HepG2 (cell line): Measurements from ENCODE around the gene USP24. TPM values are rescaled to one million over a fixed set of nuclear protein-coding genes. Genes with fewer than 3 reads are reported as not detected.

Experiments
- ATAC-seq: fragments of 200-7000 bp; cut with Tn5 transposase; 3 replicates; pipeline ENCODE4 v1.9.1; 2020; ENCODE audit warnings: mild to moderate bottlenecking, moderate library complexity
- BruUV-seq: library from RNA; stranded (reverse); fragments of 400-500 nt; replicated peaks from 2 replicates; lab custom pipeline; 2021; lab: Mats Ljungman, UMichigan
- CTCF ChIA-PET: fragments of 300-600 bp; formaldehyde crosslinking; extraction: SDS; loops from one replicate; lab custom pipeline; 2021; ENCODE audit warnings: low total read pairs, inconsistent platforms, low intra/inter-chr PET ratio; lab: Yijun Ruan, JAX
- POLR2A ChIA-PET: fragments of 350-600 bp; sonication (Branson Sonifier 250); formaldehyde crosslinking; loops from one replicate; lab custom pipeline; 2020; ENCODE audit warnings: antibody characterized with exemption, inconsistent platforms; lab: Yijun Ruan, JAX
- DNase-seq: peaks from one replicate; pipeline ENCODE4 v3.0.0-alpha.2; 2015; ENCODE audit warnings: low spot score
- FAIRE-seq: peaks from 3 replicates; lab custom pipeline; 2011; peaks lifted over from hg19 to GRCh38; lab: Jason Lieb, UNC
- H2AFZ ChIP-seq: one replicate; pipeline ENCODE4 v1.6.1; 2011; ENCODE audit warnings: low read length, inconsistent platforms
- H3K27ac ChIP-seq: fragments of 300-600 bp; 3 replicates; pipeline ENCODE4 v1.8.0; 2011; ENCODE audit warnings: mixed run types, mild to moderate bottlenecking, mixed read lengths, low read length, inconsistent platforms; ENCODE audit not compliant: insufficient read depth; ENCODE audit errors: extremely low read length
- H3K27me3 ChIP-seq, 2 experiments: fragments of 200-600 bp in 1 of 2; 2 replicates in 1 of 2; 3 replicates in 1 of 2; pipeline versions ENCODE4 v1.6.0 to v1.8.0; 2011; ENCODE audit warnings: low read length in 2 of 2, mild to moderate bottlenecking in 2 of 2, moderate library complexity in 2 of 2, inconsistent platforms in 1 of 2; ENCODE audit not compliant: insufficient read depth in 2 of 2, control insufficient read depth in 1 of 2
- H3K36me3 ChIP-seq, 2 experiments: fragments of 200-600 bp in 1 of 2; replicated peaks in 1 of 2; 2 replicates in 1 of 2; 3 replicates in 1 of 2; pipeline versions ENCODE4 v1.5.1 to v1.8.0; 2011; ENCODE audit warnings: low read length in 2 of 2, inconsistent platforms in 1 of 2; ENCODE audit not compliant: insufficient read depth in 2 of 2, control insufficient read depth in 1 of 2
- H3K4me1 ChIP-seq: 2 replicates; pipeline ENCODE4 v1.5.1; 2012; ENCODE audit warnings: low read length, inconsistent platforms; ENCODE audit not compliant: insufficient read depth
- H3K4me2 ChIP-seq: 2 replicates; pipeline ENCODE4 v1.6.0; 2011; ENCODE audit warnings: low read depth, low read length, inconsistent platforms
- H3K4me3 ChIP-seq, 3 experiments: fragments of 200-600 bp in 1 of 3; sonication (generic), shearing (Covaris generic) in 1 of 3; replicated peaks in 1 of 3; 2 replicates each; pipeline ENCODE4 v1.5.1; 2011 to 2016; ENCODE audit warnings: low read length in 3 of 3, inconsistent platforms in 2 of 3, low read depth in 2 of 3, mild to moderate bottlenecking in 2 of 3, control low read depth in 1 of 3, mixed read lengths in 1 of 3; ENCODE audit not compliant: insufficient read depth in 1 of 3
- H3K79me2 ChIP-seq: one replicate; pipeline ENCODE4 v1.6.1; 2011; ENCODE audit warnings: low read length, inconsistent platforms; ENCODE audit not compliant: insufficient read depth
- H3K9ac ChIP-seq: 2 replicates; pipeline ENCODE4 v1.6.0; 2011; ENCODE audit warnings: mild to moderate bottlenecking, low read depth, low read length, inconsistent platforms; ENCODE audit not compliant: insufficient read depth
- H3K9me3 ChIP-seq: 2 replicates; pipeline ENCODE4 v1.5.1; 2012; ENCODE audit warnings: mild to moderate bottlenecking, low read length
- H4K20me1 ChIP-seq: 2 replicates; pipeline ENCODE4 v1.6.0; 2011; ENCODE audit warnings: inconsistent platforms, mild to moderate bottlenecking, low read length, moderate library complexity; ENCODE audit not compliant: insufficient read depth
- CREB1 ChIP-seq, 2 experiments: fragments of 450-650 bp in 1 of 2; IDR thresholded peaks; 2 replicates each; pipeline ENCODE4 v1.6.1; 2016 to 2017; ENCODE audit warnings: control low read depth in 1 of 2, mild to moderate bottlenecking in 1 of 2, missing compliant biosample characterization in 1 of 2, missing genetic modification characterization in 1 of 2
- RAD21 ChIP-seq: fragments of 450-650 bp; formaldehyde crosslinking; IDR thresholded peaks from 2 replicates; pipeline ENCODE4 v1.5.0; 2020; ENCODE audit warnings: mild to moderate bottlenecking
- SMC3 ChIP-seq: IDR thresholded peaks from 2 replicates; pipeline ENCODE4 v1.6.1; 2011; ENCODE audit warnings: low read length, improper control_type of control experiment
- STAG1 ChIP-seq: sonication (generic); formaldehyde crosslinking; IDR thresholded peaks from 2 replicates; pipeline ENCODE4 v1.4.0; 2020; ENCODE audit warnings: missing genetic modification reagents
- ZNF329 ChIP-seq: sonication (generic); formaldehyde crosslinking; IDR thresholded peaks from 2 replicates; pipeline ENCODE4 v1.9.0; 2021; ENCODE audit warnings: low read depth, mild to moderate bottlenecking, missing genetic modification reagents
- WGBS: methylation state at CpG from one replicate; pipeline ENCODE4 v1.1.6; 2017; ENCODE audit warnings: low lambda C conversion rate; 5-methylcytosine and 5-hydroxymethylcytosine counted together
- in situ Hi-C: cut with HindIII; loops from 2 replicates; pipeline ENCODE4 v1.10.0; 2017; ENCODE audit warnings: low pct_unique_long_range_greater_than_20kb; ENCODE audit not compliant: extremely low pct_ligation_motif_present
- intact Hi-C: fragments of 100-400 bp; cut with micrococcal nuclease; formaldehyde crosslinking; loops from one replicate; pipeline ENCODE4 v1.10.0; 2022; ENCODE audit not compliant: unreplicated experiment
- polyA plus RNA-seq, 8 experiments: library from polyadenylated mRNA; depleted of rRNA in 3 of 8; stranded (reverse) in 7 of 8; unstranded in 1 of 8; fragments of >200 nt; fragmentation: Illumina TruSeq in 4 of 8; extraction: Trizol in 4 of 8; gene quantifications; 2 replicates each; pipeline versions ENCODE4 v1.2.1 to v1.2.3, GENCODE V29; 2011 to 2016; ENCODE audit warnings: low read depth in 4 of 8, missing spikeins in 1 of 8, mixed read lengths in 1 of 8; ENCODE audit not compliant: insufficient read depth in 1 of 8
- total RNA-seq, 5 experiments: library from RNA; depleted of rRNA; stranded (reverse); fragments of >200 nt; fragmentation: Illumina TruSeq; extraction: Trizol; gene quantifications; 2 replicates each; pipeline ENCODE4 v1.2.3, GENCODE V29; 2016; ENCODE audit warnings: low read depth in 1 of 5
- TF ChIP-seq, protein P1 (sequence below): sonication (generic); formaldehyde crosslinking; IDR thresholded peaks from 2 replicates; pipeline ENCODE4 v1.8.0; 2022; ENCODE audit warnings: mild to moderate bottlenecking, missing genetic modification reagents, borderline replicate concordance
- TF ChIP-seq, protein P2 (sequence below): sonication (generic); formaldehyde crosslinking; IDR thresholded peaks from 2 replicates; pipeline ENCODE4 v1.5.0; 2020; ENCODE audit warnings: mild to moderate bottlenecking, missing genetic modification reagents, moderate library complexity

USP24 gene
- total and polyA plus RNA-seq, 2 of the 13 experiments (the other 11 are each of a cell fraction or from before 2014, with no cell fraction given), result 18.8 to 47.6 TPM

DNA sequence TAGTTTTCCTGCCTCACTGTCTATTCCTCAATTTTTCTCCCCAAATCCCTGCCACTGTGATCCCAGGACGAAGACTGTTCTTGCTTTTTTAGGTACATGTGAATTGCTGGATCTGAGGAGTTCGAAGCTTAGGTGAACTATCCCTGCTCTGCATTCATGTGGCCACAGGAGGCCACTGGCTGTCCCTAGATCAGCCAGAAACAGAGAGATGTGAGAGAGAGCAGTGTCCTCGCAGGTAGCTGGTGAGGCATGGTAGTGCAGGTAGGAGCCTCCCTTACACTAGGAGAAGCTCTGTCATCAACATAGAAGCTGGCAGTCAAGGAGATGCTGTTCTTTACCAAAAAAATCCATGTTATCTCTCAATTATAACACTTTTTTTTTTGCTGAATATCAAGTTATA lies 71.5 kb downstream of the USP24 start:
- no peak overlapping the region for H3K27ac ChIP-seq
- DNase-seq, result peak; percentile 56
- intact Hi-C loops (loop anchor here (5.0 kb wide), 1 partner anchor 194 kb away; no protein-coding TSS in a partner anchor), in situ Hi-C loops (loop anchor here (5.0 kb wide), 1 partner anchor 134 kb away; no protein-coding TSS in a partner anchor)
- H3K4me2 ChIP-seq, result no peak overlapping the region
- no peaks in the 10 kb centered on the region for H3K4me1 ChIP-seq
- ChIA-PET POLR2A (no interaction called here), CTCF (interaction anchor here (1.1 kb wide), 1 partner anchor 134 kb away, joined by 5 read pairs; no protein-coding TSS in a partner anchor)
- peak; percentile 100 for ATAC-seq
- no peaks in the 10 kb centered on the region for H3K79me2 ChIP-seq
- no peaks in the 10 kb centered on the region for H3K9me3 ChIP-seq
- TF ChIP-seq ZNF329 (CRISPR knock-in tag) (no peak), SMC3 (peak; percentile 56; the same call in 1 of the 2 replicates), CREB1 (IDR thresholded peaks at IDR 0.05) (no peak), CREB1 (CRISPR knock-in tag; IDR thresholded peaks at IDR 0.05) (peak; percentile 29; the same call in 1 of the 2 replicates), STAG1 (CRISPR knock-in tag) (peak; percentile 57), RAD21 (CRISPR knock-in tag) (peak; percentile 34; the same call in 1 of the 2 replicates)
- TF ChIP-seq, protein P1, sequence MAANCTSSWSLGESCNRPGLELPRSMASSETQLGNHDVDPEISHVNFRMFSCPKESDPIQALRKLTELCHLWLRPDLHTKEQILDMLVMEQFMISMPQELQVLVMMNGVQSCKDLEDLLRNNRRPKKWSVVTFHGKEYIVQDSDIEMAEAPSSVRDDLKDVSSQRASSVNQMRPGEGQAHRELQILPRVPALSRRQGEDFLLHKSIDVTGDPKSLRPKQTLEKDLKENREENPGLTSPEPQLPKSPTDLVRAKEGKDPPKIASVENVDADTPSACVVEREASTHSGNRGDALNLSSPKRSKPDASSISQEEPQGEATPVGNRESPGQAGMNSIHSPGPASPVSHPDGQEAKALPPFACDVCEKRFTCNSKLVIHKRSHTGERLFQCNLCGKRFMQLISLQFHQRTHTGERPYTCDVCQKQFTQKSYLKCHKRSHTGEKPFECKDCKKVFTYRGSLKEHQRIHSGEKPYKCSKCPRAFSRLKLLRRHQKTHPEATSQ (CRISPR knock-in tag), result no peak
- TF ChIP-seq, protein P2, sequence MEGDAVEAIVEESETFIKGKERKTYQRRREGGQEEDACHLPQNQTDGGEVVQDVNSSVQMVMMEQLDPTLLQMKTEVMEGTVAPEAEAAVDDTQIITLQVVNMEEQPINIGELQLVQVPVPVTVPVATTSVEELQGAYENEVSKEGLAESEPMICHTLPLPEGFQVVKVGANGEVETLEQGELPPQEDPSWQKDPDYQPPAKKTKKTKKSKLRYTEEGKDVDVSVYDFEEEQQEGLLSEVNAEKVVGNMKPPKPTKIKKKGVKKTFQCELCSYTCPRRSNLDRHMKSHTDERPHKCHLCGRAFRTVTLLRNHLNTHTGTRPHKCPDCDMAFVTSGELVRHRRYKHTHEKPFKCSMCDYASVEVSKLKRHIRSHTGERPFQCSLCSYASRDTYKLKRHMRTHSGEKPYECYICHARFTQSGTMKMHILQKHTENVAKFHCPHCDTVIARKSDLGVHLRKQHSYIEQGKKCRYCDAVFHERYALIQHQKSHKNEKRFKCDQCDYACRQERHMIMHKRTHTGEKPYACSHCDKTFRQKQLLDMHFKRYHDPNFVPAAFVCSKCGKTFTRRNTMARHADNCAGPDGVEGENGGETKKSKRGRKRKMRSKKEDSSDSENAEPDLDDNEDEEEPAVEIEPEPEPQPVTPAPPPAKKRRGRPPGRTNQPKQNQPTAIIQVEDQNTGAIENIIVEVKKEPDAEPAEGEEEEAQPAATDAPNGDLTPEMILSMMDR (CRISPR knock-in tag), result peak; percentile 42; the same call in 1 of the 2 replicates
- no peak overlapping the region for H3K4me3 ChIP-seq
- H3K27me3 ChIP-seq, result no peaks in the 10 kb centered on the region
- H3K9ac ChIP-seq, result no peak overlapping the region
- no peak overlapping the region for H2AFZ ChIP-seq
- H4K20me1 ChIP-seq, result no peaks in the 10 kb centered on the region
- 92% methylated on average over 2 of the region's 3 CpGs for WGBS
- FAIRE-seq, result no peak
- peaks cover 14 to 66% of the 10 kb centered on the region in 2 experiments for H3K36me3 ChIP-seq
- no TSS peak for BruUV-seq
